Measurements from ENCODE around the gene UBXN6. TPM values are rescaled to one million over a fixed set of nuclear protein-coding genes. Genes with fewer than 3 reads are reported as not detected.

The UBXN6 gene
- total and polyA plus RNA-seq, 7 donors: 110 to 274 (median 134) TPM

DNA sequence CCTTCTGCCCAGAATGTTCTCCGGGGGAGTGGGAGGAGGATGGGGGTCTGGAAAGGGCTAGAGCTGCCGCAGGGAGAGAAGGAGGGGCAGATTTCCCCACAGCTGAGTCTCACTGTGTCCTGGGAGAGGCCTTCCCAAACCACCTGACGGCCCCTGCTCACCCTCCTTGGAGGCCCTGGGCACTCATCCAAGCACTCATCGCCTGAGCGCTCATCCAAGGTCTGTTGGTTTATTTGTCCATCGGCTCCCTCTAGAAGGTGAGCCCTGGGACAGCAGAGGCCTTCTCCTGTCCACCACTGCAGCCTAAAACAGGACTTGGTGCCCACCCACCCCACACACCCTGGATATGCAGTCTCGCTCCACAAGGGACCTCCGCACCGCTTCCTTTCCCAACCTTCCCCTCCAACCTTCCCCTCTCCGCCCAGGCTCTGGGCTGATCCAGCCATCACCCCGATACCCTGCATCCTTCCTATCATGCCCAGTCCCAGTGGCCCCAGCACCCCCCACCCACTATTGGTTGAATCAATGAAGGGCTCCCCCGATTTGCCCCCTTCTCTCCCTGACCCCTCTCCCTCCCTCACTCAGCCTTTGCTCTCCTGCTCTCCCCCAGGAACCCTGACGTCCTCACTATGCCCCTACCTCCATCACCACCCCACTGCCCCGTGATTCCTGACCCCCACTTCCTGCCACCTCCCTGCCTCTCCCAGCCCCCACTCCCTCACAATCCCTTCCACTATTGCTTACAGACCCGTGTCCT lies 1.7 kb downstream of the UBXN6 start:
- H3K4me1 ChIP-seq: peaks cover 29% of the 10 kb centered on the region
- H3K27me3 ChIP-seq (ENCODE audit: insufficient read depth in 3 of 3, low read length in 2 of 3): no peaks in the 10 kb centered on the region
- H3K27ac ChIP-seq: peak overlapping the region; percentile 84
- peak overlapping the region; percentile 74 for H3K4me3 ChIP-seq
- ATAC-seq (peak; percentile 61 to 78 (median 77)), DNase-seq (peak; percentile 74 to 88)
- TF ChIP-seq, protein P1, sequence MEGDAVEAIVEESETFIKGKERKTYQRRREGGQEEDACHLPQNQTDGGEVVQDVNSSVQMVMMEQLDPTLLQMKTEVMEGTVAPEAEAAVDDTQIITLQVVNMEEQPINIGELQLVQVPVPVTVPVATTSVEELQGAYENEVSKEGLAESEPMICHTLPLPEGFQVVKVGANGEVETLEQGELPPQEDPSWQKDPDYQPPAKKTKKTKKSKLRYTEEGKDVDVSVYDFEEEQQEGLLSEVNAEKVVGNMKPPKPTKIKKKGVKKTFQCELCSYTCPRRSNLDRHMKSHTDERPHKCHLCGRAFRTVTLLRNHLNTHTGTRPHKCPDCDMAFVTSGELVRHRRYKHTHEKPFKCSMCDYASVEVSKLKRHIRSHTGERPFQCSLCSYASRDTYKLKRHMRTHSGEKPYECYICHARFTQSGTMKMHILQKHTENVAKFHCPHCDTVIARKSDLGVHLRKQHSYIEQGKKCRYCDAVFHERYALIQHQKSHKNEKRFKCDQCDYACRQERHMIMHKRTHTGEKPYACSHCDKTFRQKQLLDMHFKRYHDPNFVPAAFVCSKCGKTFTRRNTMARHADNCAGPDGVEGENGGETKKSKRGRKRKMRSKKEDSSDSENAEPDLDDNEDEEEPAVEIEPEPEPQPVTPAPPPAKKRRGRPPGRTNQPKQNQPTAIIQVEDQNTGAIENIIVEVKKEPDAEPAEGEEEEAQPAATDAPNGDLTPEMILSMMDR (IDR thresholded peaks at IDR 0.05): no peak
- H3K36me3 ChIP-seq (ENCODE audit: insufficient read depth in 1 of 2, low read depth in 1 of 2): peaks cover 0 to 36% of the 10 kb centered on the region in 2 donors
- no peaks in the 10 kb centered on the region for H3K9me3 ChIP-seq
- WGBS, 3 donors: 31 to 35% (median 35%) methylated on average over 14 to 15 of the region's 15 CpGs
- intact Hi-C loops (cut with DNase I): loop anchor here (5.0 kb wide), 1 partner anchor 54 kb away; the partner anchor contains the start of genes CHAF1A (in 2 of the 2) and SH3GL1 (in 2 of the 2)

DNA sequence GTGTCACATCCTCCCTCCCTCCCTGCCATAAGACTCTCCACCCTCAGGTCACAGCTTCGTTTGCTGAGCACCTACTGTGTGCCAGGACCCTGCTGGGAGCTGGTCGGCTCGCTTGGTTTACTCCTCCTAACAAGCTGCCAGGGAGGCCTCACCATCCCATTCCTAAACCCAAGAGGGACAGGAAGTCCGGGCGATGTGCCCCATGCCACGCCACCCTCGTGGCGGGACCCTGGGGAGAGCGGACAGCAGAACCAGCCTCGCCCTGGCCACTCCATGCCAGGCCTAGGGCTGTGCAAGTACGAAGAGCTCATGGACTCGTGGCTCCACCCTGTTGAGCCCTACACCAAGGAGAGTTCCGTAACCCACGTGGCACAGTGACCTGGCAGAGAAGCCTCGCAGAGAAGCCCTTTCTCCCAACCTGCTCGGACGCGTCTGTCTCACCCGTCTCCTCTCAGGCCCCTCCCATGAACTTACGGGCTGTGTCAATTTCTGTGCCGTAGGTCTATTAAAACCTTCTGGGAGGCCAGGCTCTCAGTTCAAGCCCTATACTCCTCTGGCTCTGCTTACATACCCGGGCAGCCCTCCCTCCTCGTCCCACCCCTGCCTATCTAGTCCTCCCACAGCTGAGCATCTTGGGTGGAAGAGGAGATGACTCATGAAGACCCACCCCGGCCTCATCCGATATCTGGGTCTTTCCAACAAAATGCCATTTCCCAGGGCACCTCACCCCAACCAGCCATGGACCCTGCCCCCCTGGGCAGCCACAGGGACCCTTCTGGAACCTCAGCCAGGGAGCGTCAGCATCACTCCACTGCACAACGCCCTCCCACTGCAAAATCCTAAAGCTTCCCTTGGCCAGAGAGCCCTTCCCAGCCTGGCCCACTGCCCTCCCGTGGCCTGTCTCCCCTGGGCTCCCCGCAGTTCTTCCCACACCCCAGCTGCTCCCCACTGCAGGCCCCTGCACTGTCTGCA lies 2.6 kb downstream of the UBXN6 start:
- peaks cover 29% of the 10 kb centered on the region for H3K4me1 ChIP-seq
- intact Hi-C loops (cut with DNase I): loop anchor here (5.0 kb wide), 1 partner anchor 53 kb away; the partner anchor contains the start of genes CHAF1A (in 2 of the 2) and SH3GL1 (in 2 of the 2)
- TF ChIP-seq, protein P1 (IDR thresholded peaks at IDR 0.05): no peak
- H3K36me3 ChIP-seq (ENCODE audit: insufficient read depth in 1 of 2, low read depth in 1 of 2): peaks cover 0 to 44% of the 10 kb centered on the region in 2 donors
- peak overlapping the region; percentile 74 for H3K4me3 ChIP-seq
- peak overlapping the region; percentile 84 for H3K27ac ChIP-seq
- 38 to 57% (median 40%) methylated on average over 24 to 29 of the region's 29 CpGs for WGBS, 3 donors
- no peaks in the 10 kb centered on the region for H3K27me3 ChIP-seq (ENCODE audit: insufficient read depth in 3 of 3, low read length in 2 of 3)
- ATAC-seq (peak; percentile 50 to 67 (median 58)), DNase-seq (peak; percentile 52 to 70)
- no peaks in the 10 kb centered on the region for H3K9me3 ChIP-seq

DNA sequence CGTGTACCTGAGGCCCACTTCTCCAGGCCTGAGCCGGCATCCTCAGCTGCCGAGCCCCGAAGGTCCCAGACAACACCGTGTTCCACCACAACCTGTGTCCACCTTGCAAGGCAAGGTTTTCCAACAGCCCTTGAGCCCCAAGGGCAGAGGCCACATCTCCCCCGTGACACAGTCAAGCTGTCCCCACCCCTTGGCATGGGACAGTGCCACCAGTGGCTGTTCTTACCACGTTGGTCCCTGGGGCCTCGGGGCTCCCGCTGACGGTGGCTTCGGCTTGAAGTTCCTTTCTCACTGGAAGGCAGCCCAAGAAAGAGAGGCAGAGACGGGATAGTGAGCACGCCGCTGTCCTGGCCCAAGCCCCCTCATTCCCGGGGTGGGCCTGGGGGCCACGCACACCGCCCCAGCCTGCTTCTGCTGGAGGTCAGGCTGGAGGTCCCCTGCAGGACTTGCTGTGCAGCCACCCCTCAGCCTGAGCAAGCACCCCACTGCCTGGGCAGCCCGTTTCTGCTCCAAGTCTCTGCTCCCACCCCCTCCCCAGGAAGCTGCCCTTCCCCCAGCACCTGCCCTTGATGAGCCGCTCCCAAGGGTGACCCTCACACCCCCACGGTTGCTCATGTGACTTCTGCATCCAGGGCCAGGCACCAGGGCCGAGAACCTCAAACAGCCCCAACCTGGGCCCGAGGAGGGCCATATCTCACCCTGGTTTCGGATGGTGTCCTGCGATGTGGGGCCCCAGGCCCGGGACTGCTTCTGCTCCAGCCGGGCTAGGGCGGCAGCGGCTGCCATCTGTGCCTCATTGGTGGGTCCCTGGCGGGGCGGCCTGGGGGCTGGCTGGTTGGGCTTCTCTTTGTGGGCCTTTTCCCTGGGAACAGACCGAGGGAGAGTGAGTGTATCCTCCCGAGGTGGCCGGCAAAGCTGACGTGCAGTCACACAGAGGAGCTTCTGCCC lies 4.1 kb downstream of the UBXN6 start:
- ATAC-seq: no peak
- intact Hi-C loops (cut with DNase I): no loop called here
- Histone ChIP-seq H3K4me1 (peaks cover 34% of the 10 kb centered on the region), H3K27me3 (ENCODE audit: insufficient read depth in 3 of 3, low read length in 2 of 3) (no peaks in the 10 kb centered on the region), H3K4me3 (no peak overlapping the region), H3K36me3 (ENCODE audit: insufficient read depth in 1 of 2, low read depth in 1 of 2) (peaks cover 0 to 60% of the 10 kb centered on the region in 2 donors), H3K9me3 (no peaks in the 10 kb centered on the region), H3K27ac (no peak overlapping the region)
- no peak for DNase-seq
- 62 to 74% (median 64%) methylated on average over 31 to 34 of the region's 34 CpGs for WGBS, 3 donors
- TF ChIP-seq, protein P1 (IDR thresholded peaks at IDR 0.05): no peak

All from psoas muscle (tissue), 8 donors.